Suprapubic skin (tissue), 4 donors: ENCODE data around the gene TRIM37.

Experiments
- POLR2A ChIP-seq, 2 donors: fragments of 450-650 bp; IDR thresholded peaks; one replicate each; pipeline ENCODE4 v1.6.1; 2017; ENCODE audit warnings: antibody characterized with exemption in 2 of 2, mild to moderate bottlenecking in 2 of 2, moderate library complexity in 2 of 2
- POLR2AphosphoS5 ChIP-seq, 3 donors: sonication (generic); formaldehyde crosslinking; IDR thresholded peaks; one replicate each; pipeline ENCODE4 v1.6.1; 2017; ENCODE audit warnings: antibody characterized with exemption in 3 of 3
- TF ChIP-seq, protein P1 (sequence below), 2 donors: fragments of 200-600 bp in 1 of 2; fragments of 450-650 bp in 1 of 2; sonication (generic) in 1 of 2; IDR thresholded peaks; one replicate each; pipeline ENCODE4 v1.5.1; 2016 to 2019; ENCODE audit warnings: antibody characterized with exemption in 2 of 2, mild to moderate bottlenecking in 1 of 2, moderate library complexity in 1 of 2

DNA sequence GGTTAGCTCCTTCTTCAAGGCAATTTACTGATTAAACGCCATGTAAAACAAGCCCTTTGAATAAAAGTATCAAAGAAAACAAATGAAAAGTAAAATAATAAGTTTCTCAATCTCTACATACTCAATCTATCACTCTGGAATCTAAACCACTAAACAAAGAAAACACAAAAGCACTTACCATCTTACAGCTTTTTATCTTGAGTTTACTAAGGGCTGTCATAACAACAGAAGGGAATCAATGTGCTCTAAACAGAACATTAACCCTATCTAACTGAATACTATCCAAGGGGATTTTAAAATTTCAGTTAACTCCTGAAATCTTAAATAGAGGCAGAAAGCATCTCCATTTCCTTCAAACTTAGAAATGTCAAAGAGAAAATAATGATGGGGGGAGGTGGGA lies 44.9 kb upstream of the TRIM37 start:
- TF ChIP-seq, protein P1, sequence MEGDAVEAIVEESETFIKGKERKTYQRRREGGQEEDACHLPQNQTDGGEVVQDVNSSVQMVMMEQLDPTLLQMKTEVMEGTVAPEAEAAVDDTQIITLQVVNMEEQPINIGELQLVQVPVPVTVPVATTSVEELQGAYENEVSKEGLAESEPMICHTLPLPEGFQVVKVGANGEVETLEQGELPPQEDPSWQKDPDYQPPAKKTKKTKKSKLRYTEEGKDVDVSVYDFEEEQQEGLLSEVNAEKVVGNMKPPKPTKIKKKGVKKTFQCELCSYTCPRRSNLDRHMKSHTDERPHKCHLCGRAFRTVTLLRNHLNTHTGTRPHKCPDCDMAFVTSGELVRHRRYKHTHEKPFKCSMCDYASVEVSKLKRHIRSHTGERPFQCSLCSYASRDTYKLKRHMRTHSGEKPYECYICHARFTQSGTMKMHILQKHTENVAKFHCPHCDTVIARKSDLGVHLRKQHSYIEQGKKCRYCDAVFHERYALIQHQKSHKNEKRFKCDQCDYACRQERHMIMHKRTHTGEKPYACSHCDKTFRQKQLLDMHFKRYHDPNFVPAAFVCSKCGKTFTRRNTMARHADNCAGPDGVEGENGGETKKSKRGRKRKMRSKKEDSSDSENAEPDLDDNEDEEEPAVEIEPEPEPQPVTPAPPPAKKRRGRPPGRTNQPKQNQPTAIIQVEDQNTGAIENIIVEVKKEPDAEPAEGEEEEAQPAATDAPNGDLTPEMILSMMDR (IDR thresholded peaks at IDR 0.05): no peak
- TF ChIP-seq POLR2A (IDR thresholded peaks at IDR 0.05) (no peak), POLR2AphosphoS5 (IDR thresholded peaks at IDR 0.05) (no peak)
